Tibial nerve (tissue), 4 donors: Measurements from ENCODE around the gene ART4.

Experiments
- CTCF ChIP-seq, 5 experiments: fragments of 200-600 bp in 3 of 5; fragments of 450-650 bp in 2 of 5; sonication (generic) in 3 of 5; IDR thresholded peaks; one replicate each; pipeline ENCODE4 v1.5.1; 2016 to 2019; ENCODE audit warnings: antibody characterized with exemption in 5 of 5, mild to moderate bottlenecking in 3 of 5, moderate library complexity in 2 of 5
- EP300 ChIP-seq, 2 donors: sonication (generic); formaldehyde crosslinking; IDR thresholded peaks; one replicate each; pipeline ENCODE4 v1.6.1; 2017; ENCODE audit warnings: antibody characterized with exemption in 2 of 2, mild to moderate bottlenecking in 1 of 2
- POLR2A ChIP-seq, 2 donors: fragments of 450-650 bp; IDR thresholded peaks; one replicate each; pipeline ENCODE4 v1.6.1; 2017; ENCODE audit warnings: antibody characterized with exemption in 2 of 2, mild to moderate bottlenecking in 2 of 2, moderate library complexity in 2 of 2

GRCh38 chr12:14828892-14829291 lies 14.4 kb downstream of the ART4 start:
- TF ChIP-seq CTCF (IDR thresholded peaks at IDR 0.05) (no peak), EP300 (IDR thresholded peaks at IDR 0.05) (no peak), POLR2A (IDR thresholded peaks at IDR 0.05) (no peak)
